B cell (primary cell): ENCODE data around the gene CHST2. TPM values are rescaled to one million over a fixed set of nuclear protein-coding genes. Genes with fewer than 3 reads are reported as not detected.

Experiments used
- ATAC-seq: fragments of 200-7000 bp; cut with Tn5 transposase; one replicate; pipeline ENCODE4 v1.10.0; 2021; ENCODE audit warnings: low read depth, mild to moderate bottlenecking, moderate number of reproducible peaks, moderate library complexity
- CTCF ChIA-PET: fragments of 350-600 bp; sonication (Branson Sonifier 250); formaldehyde crosslinking; loops from one replicate; lab custom pipeline; 2021; ENCODE audit warnings: antibody characterized with exemption, inconsistent platforms; lab: Charles Lee
- POLR2A ChIA-PET: fragments of 350-600 bp; sonication (Branson Sonifier 250); formaldehyde crosslinking; loops from one replicate; lab custom pipeline; 2021; ENCODE audit warnings: antibody characterized with exemption; lab: Charles Lee
- DNase-seq: peaks from one replicate; pipeline ENCODE4 v3.0.0; 2013
- H2AFZ ChIP-seq: 2 replicates; pipeline ENCODE4 v1.6.1; 2012; ENCODE audit warnings: mild to moderate bottlenecking, low read depth, low read length; ENCODE audit not compliant: insufficient read depth, poor library complexity, severe bottlenecking
- H3K27ac ChIP-seq, 2 donors: 1 replicate in 1 of 2; 2 replicates in 1 of 2; pipeline ENCODE4 v1.5.1; 2012 to 2013; ENCODE audit warnings: low read length in 2 of 2, mild to moderate bottlenecking in 2 of 2, moderate library complexity in 1 of 2
- H3K27me3 ChIP-seq, 4 experiments: fragments of 200-600 bp in 1 of 4; sonication (generic) in 1 of 4; replicated peaks in 1 of 4; 1 replicate in 2 of 4; 2 replicates in 2 of 4; pipeline versions ENCODE4 v1.6.1 to v1.7.0; 2013 to 2016; ENCODE audit warnings: low read length in 3 of 4, mild to moderate bottlenecking in 2 of 4, mixed read lengths in 1 of 4, moderate library complexity in 1 of 4; ENCODE audit not compliant: insufficient read depth in 4 of 4, control insufficient read depth in 3 of 4; ENCODE audit errors: control extremely low read depth in 1 of 4
- H3K36me3 ChIP-seq, 2 experiments: replicated peaks in 1 of 2; 1 replicate in 1 of 2; 2 replicates in 1 of 2; pipeline versions ENCODE4 v1.6.1 to v1.7.1; 2013; ENCODE audit warnings: low read length in 1 of 2; ENCODE audit not compliant: insufficient read depth in 2 of 2, control insufficient read depth in 1 of 2; ENCODE audit errors: control extremely low read depth in 1 of 2, extremely low read depth in 1 of 2
- H3K4me1 ChIP-seq, 2 donors: fragments of 200-600 bp in 1 of 2; sonication (generic) in 1 of 2; 1 replicate in 1 of 2; 2 replicates in 1 of 2; pipeline versions ENCODE4 v1.5.1 to v1.6.1; 2013 to 2017; ENCODE audit warnings: low read length in 2 of 2; ENCODE audit not compliant: control insufficient read depth in 2 of 2, insufficient read depth in 2 of 2
- H3K4me2 ChIP-seq: replicated peaks from 2 replicates; pipeline ENCODE3; 2012; ENCODE audit warnings: mild to moderate bottlenecking, low read depth, low read length; ENCODE audit not compliant: poor library complexity, severe bottlenecking
- H3K4me3 ChIP-seq, 5 experiments: fragments of 200-600 bp in 1 of 5; sonication (generic) in 1 of 5; 1 replicate in 3 of 5; 2 replicates in 2 of 5; pipeline versions ENCODE4 v1.5.1 to v1.7.0; 2011 to 2016; ENCODE audit warnings: low read length in 4 of 5, mild to moderate bottlenecking in 4 of 5, low read depth in 2 of 5, control low read depth in 1 of 5, moderate library complexity in 1 of 5; ENCODE audit not compliant: insufficient read depth in 1 of 5; ENCODE audit errors: control extremely low read depth in 1 of 5, extremely low read depth in 1 of 5
- H3K79me2 ChIP-seq: fragments of 200-600 bp; sonication (generic); one replicate; pipeline ENCODE4 v1.6.0; 2016; ENCODE audit warnings: low read length; ENCODE audit not compliant: control insufficient read depth, insufficient read depth
- H3K9ac ChIP-seq: fragments of 200-600 bp; sonication (generic); 2 replicates; pipeline ENCODE4 v1.6.1; 2017; ENCODE audit warnings: mild to moderate bottlenecking, low read length, moderate library complexity
- H3K9me3 ChIP-seq, 3 donors: one replicate each; pipeline versions ENCODE4 v1.6.1 to v1.7.1; 2013; ENCODE audit warnings: low read length in 2 of 3; ENCODE audit not compliant: control insufficient read depth in 2 of 3, insufficient read depth in 1 of 3; ENCODE audit errors: control extremely low read depth in 1 of 3
- H4K20me1 ChIP-seq: 2 replicates; pipeline ENCODE4 v1.6.0; 2012; ENCODE audit warnings: mild to moderate bottlenecking, low read length; ENCODE audit not compliant: insufficient read depth, control insufficient read depth, poor library complexity, severe bottlenecking
- H3K27ac Mint-ChIP-seq: one replicate; pipeline ENCODE4 v1.8.0; 2021; ENCODE audit warnings: mixed read lengths
- H3K27me3 Mint-ChIP-seq: one replicate; pipeline ENCODE4 v1.8.0; 2021; ENCODE audit warnings: mixed read lengths
- H3K4me1 Mint-ChIP-seq: one replicate; pipeline ENCODE4 v1.8.0; 2021; ENCODE audit warnings: mixed read lengths
- H3K4me3 Mint-ChIP-seq: one replicate; pipeline ENCODE4 v1.8.0; 2021; ENCODE audit warnings: mixed read lengths
- H3K9me3 Mint-ChIP-seq: one replicate; pipeline ENCODE4 v1.8.0; 2022; ENCODE audit warnings: mixed read lengths; ENCODE audit not compliant: insufficient read depth
- EZH2 ChIP-seq: IDR thresholded peaks from 2 replicates; pipeline ENCODE4 v1.6.1; 2012; ENCODE audit warnings: borderline replicate concordance, low read depth, mild to moderate bottlenecking, moderate library complexity, low read length; ENCODE audit not compliant: insufficient read depth, poor library complexity, severe bottlenecking
- WGBS: methylation state at CpG from one replicate; pipeline ENCODE4 v1.1.5; 2013; ENCODE audit warnings: missing lambda C conversion rate; ENCODE audit not compliant: insufficient coverage; 5-methylcytosine and 5-hydroxymethylcytosine counted together
- intact Hi-C: fragments of 100-400 bp; cut with micrococcal nuclease; formaldehyde crosslinking; loops from one replicate; pipeline ENCODE4 v1.10.0; 2022
- polyA plus RNA-seq: library from polyadenylated mRNA; depleted of rRNA; stranded (reverse); fragments of >200 nt; gene quantifications from 2 replicates; pipeline ENCODE4 v1.2.3, GENCODE V29; 2012
- total RNA-seq, 2 donors: library from RNA; stranded (reverse); fragments of 120-200 nt in 1 of 2; gene quantifications; 1 replicate in 1 of 2; 2 replicates in 1 of 2; pipeline versions ENCODE4 v1.2.3 to v1.2.4, GENCODE V29; 2013 to 2022
- TF ChIP-seq, protein P1 (sequence below): fragments of 200-600 bp; IDR thresholded peaks from one replicate; pipeline ENCODE4 v1.8.0; 2022; ENCODE audit warnings: antibody characterized with exemption, mild to moderate bottlenecking

CHST2 gene
- total and polyA plus RNA-seq, 2 donors (not counting 1 experiment from before 2014, with no cell fraction given), result 5.2 to 25.0 TPM

DNA sequence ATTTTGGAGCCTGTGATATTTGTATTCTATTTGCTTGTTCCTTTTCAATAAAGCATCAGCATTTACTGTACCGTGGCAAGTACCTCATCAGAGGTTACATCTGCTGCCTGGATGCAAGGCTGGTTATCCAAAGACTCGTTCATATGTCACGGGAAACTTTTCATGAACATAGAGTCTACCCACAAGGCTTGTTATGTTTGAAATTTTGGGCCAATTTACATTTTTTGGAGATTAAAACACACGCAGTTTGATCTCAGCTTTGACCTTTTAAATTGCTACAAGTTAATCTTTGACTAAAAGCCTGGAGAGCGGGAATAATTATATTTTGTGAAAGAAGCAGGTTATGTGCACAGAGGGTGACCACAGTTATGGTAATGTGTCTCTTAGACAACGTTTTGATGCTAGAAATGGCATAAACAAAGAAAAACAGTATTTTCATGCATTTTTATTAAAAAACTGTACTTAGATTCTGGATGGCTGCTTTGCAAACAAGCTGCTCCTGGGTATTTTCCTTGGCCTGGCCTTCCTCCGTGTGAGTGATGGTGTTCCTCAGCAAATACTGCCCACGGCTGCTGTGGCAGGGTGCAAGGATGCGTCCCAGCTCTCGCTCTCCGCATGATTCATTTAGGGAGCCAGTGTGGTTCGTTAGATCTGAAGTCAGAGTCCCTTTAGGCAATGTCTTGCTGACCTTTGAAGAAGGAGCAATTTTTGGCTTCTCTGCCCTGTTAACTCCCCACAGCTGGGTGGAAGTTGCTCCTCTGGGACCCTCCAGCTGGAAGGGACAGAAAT, 27.1 kb downstream of the CHST2 start:
- no peak overlapping the region for H3K4me3 ChIP-seq
- peaks cover 5% of the 10 kb centered on the region for H3K4me1 Mint-ChIP-seq
- no peak overlapping the region for H3K4me2 ChIP-seq
- H2AFZ ChIP-seq, result no peak overlapping the region
- intact Hi-C loops, result no loop called here
- TF ChIP-seq, protein P1, sequence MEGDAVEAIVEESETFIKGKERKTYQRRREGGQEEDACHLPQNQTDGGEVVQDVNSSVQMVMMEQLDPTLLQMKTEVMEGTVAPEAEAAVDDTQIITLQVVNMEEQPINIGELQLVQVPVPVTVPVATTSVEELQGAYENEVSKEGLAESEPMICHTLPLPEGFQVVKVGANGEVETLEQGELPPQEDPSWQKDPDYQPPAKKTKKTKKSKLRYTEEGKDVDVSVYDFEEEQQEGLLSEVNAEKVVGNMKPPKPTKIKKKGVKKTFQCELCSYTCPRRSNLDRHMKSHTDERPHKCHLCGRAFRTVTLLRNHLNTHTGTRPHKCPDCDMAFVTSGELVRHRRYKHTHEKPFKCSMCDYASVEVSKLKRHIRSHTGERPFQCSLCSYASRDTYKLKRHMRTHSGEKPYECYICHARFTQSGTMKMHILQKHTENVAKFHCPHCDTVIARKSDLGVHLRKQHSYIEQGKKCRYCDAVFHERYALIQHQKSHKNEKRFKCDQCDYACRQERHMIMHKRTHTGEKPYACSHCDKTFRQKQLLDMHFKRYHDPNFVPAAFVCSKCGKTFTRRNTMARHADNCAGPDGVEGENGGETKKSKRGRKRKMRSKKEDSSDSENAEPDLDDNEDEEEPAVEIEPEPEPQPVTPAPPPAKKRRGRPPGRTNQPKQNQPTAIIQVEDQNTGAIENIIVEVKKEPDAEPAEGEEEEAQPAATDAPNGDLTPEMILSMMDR, result no peak
- no peak for TF ChIP-seq EZH2
- no peaks in the 10 kb centered on the region for H3K4me1 ChIP-seq
- H3K79me2 ChIP-seq, result no peaks in the 10 kb centered on the region
- H3K9me3 Mint-ChIP-seq, result no peaks in the 10 kb centered on the region
- 96% methylated on average over 6 of the region's 12 CpGs for WGBS
- no peak overlapping the region for H3K9ac ChIP-seq
- no peak overlapping the region for H3K27ac Mint-ChIP-seq
- H3K27me3 ChIP-seq, result no peaks in the 10 kb centered on the region
- H3K4me3 Mint-ChIP-seq, result no peak overlapping the region
- H4K20me1 ChIP-seq, result no peaks in the 10 kb centered on the region
- H3K27ac ChIP-seq, result no peak overlapping the region
- H3K36me3 ChIP-seq, result no peaks in the 10 kb centered on the region
- no peak for DNase-seq
- POLR2A ChIA-PET, result no interaction called here
- peaks cover 2% of the 10 kb centered on the region for H3K27me3 Mint-ChIP-seq
- no peak for ATAC-seq
- CTCF ChIA-PET, result no interaction called here
- H3K9me3 ChIP-seq, result peaks cover 0 to 4% (median 0%) of the 10 kb centered on the region in 3 donors

DNA sequence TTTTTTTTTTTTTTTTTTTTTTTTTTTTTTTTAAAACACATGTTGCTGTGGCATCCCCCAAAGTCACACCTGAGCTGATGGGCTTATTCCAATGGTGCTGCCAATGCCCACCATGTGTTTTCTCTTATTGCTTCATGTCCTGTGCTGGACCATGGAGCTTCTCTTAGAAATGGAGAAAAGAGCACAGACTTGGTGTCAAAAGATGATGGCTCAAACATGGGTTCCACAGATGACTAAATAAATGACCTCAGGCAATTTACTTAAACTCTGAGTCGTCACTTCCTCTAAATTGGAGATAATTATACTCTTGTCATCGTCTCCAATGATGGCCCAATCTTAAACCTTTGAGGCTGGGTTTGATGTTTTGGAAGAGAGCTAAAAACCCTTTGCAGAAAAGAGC, 28.1 kb downstream of the CHST2 start:
- Mint-ChIP-seq H3K9me3 (no peaks in the 10 kb centered on the region), H3K27ac (no peak overlapping the region)
- DNase-seq, result no peak

More for the DNA sequence above, 28.1 kb downstream of the CHST2 start:
- whole genome bisulfite sequencing, result 40% methylated on average over 1 of the region's 2 CpGs
- H4K20me1 ChIP-seq, result no peaks in the 10 kb centered on the region
- CTCF ChIA-PET, result no interaction called here
- no peak overlapping the region for H2AFZ ChIP-seq
- Mint-ChIP-seq H3K4me3 (no peak overlapping the region), H3K27me3 (peaks cover 2% of the 10 kb centered on the region), H3K4me1 (peaks cover 7% of the 10 kb centered on the region)
- no peak overlapping the region for H3K27ac ChIP-seq
- no peaks in the 10 kb centered on the region for H3K79me2 ChIP-seq
- no peak for ATAC-seq
- no peaks in the 10 kb centered on the region for H3K4me1 ChIP-seq
- no peaks in the 10 kb centered on the region for H3K27me3 ChIP-seq
- H3K9ac ChIP-seq, result no peak overlapping the region
- intact Hi-C loops, result no loop called here
- POLR2A ChIA-PET, result interaction anchor here (0.6 kb wide), 1 partner anchor 213 kb away, joined by 3 read pairs; no protein-coding TSS in a partner anchor
- no peaks in the 10 kb centered on the region for H3K36me3 ChIP-seq
- TF ChIP-seq, protein P1, result no peak
- no peak for TF ChIP-seq EZH2
- no peak overlapping the region for H3K4me2 ChIP-seq
- H3K9me3 ChIP-seq, result no peaks in the 10 kb centered on the region
- no peak overlapping the region for H3K4me3 ChIP-seq
